RWPE1 (cell line): ENCODE data around the gene RASAL2.

Source experiments
- CTCF ChIA-PET: fragments of 350-600 bp; sonication (Branson Sonifier 250); formaldehyde crosslinking; extraction: SDS; loops from one replicate; lab custom pipeline; 2021; lab: Yijun Ruan, JAX
- POLR2A ChIA-PET: fragments of 400-600 bp; formaldehyde crosslinking; extraction: SDS; loops from one replicate; lab custom pipeline; 2020; ENCODE audit warnings: antibody characterized with exemption; ENCODE audit not compliant: low non-redundant PET; lab: Yijun Ruan, JAX
- DNase-seq: peaks from one replicate; pipeline ENCODE4 v3.0.0; 2012; ENCODE audit warnings: low spot score
- H3K27ac ChIP-seq: fragments of 450-650 bp; 2 replicates; pipeline ENCODE4 v1.5.1; 2017
- TF ChIP-seq, protein P1 (sequence below): fragments of 450-650 bp; conservative IDR thresholded peaks from 2 replicates; pipeline ENCODE4 v1.5.1; 2017; ENCODE audit warnings: low read depth, mild to moderate bottlenecking

RASAL2 gene

DNA sequence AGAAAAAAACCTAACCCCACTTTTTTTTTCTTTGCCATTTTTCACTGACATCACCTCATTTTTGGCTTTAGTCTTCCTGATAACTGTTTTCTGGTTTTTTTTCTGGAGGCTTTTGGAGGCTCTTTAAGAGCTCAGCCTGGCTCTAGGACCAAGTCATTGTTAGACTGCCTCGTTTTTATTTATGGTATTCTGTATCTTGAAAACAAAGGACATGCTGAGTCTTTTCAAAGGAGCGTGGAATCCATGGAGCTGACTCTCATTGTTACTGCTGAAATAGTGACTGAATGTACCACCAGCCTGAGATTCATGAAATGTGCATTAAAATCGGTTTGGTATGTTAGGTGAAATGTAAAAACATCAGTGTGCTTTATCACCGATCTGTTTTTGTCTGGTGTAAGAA, 28.0 kb downstream of the RASAL2 start:
- TF ChIP-seq, protein P1, sequence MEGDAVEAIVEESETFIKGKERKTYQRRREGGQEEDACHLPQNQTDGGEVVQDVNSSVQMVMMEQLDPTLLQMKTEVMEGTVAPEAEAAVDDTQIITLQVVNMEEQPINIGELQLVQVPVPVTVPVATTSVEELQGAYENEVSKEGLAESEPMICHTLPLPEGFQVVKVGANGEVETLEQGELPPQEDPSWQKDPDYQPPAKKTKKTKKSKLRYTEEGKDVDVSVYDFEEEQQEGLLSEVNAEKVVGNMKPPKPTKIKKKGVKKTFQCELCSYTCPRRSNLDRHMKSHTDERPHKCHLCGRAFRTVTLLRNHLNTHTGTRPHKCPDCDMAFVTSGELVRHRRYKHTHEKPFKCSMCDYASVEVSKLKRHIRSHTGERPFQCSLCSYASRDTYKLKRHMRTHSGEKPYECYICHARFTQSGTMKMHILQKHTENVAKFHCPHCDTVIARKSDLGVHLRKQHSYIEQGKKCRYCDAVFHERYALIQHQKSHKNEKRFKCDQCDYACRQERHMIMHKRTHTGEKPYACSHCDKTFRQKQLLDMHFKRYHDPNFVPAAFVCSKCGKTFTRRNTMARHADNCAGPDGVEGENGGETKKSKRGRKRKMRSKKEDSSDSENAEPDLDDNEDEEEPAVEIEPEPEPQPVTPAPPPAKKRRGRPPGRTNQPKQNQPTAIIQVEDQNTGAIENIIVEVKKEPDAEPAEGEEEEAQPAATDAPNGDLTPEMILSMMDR = no peak
- ChIA-PET POLR2A (no interaction called here), CTCF (interaction anchor here (0.6 to 0.7 kb wide), 2 partner anchors 12 to 35 kb away, joined by 4 to 7 read pairs; no protein-coding TSS in a partner anchor)
- DNase-seq = no peak
- H3K27ac ChIP-seq = no peak overlapping the region

DNA sequence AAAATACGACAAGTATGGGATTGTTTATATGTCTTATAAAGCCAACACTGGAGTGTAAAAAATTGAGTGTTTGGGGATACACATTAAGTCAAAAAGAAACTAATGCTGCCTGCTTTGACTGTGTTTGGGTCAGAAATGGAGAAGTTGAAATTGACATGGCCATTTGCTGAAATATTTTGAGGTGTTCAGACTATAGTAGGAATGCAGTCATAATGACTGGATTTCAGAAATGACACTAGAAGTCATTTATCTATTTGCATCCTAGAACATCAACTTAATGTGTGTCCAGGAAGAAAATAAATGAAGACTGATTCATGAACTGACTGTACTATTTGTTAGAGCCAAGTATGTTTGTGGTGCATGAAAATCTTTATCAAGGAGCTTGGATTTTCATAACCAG, 28.4 kb downstream of the RASAL2 start:
- ChIA-PET CTCF (interaction anchor here (0.6 kb wide), 1 partner anchor 35 kb away, joined by 7 read pairs; no protein-coding TSS in a partner anchor), POLR2A (no interaction called here)
- DNase-seq = no peak
- no peak overlapping the region for H3K27ac ChIP-seq
- TF ChIP-seq, protein P1 = no peak

DNA sequence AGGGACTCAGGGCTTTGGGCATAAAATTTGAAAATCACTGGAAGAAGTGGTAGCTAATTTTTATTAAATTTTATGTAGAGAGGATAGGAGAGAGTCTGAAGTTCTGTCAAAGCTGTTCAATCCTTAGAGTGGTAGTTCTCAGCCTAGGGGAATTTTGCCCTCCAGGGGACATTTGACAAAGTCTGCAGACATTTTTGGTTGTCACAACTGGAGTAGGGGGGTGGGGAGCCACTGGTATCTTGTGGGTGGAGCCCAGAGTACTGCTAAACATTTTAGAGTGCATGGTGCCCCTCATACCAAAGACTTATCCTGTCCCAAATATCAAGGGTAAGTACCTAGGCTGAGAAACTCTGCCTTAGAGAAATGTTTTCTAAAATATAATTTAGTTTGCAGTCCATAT, 30.2 kb downstream of the RASAL2 start:
- no peak for DNase-seq
- H3K27ac ChIP-seq = no peak overlapping the region
- CTCF ChIA-PET = interaction anchor here (0.6 to 1.0 kb wide), 2 partner anchors 65 to 261 kb away, joined by 3 read pairs; no protein-coding TSS in a partner anchor
- TF ChIP-seq, protein P1 = no peak
- POLR2A ChIA-PET = no interaction called here

DNA sequence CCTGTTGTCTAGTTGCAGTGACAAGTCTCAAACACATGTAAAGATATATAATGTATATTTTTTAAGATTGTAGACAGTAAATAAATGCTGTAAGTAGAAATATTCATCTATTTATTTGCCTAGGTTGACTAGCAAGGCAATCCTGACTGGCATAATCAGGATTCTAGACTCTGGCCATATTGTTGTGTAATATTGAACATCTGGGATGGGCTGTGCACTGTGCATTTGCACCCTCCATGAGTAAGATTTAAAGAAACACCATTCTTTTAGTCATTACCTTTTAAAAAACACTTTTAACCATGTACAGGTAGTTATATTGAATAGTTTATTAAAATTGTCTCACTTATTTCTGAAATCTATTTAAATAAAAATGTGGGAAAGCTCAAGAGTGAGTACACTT, 32.4 kb downstream of the RASAL2 start:
- TF ChIP-seq, protein P1 = no peak
- ChIA-PET CTCF (interaction anchor here (0.5 kb wide), 1 partner anchor 1245 kb away, joined by 3 read pairs; no protein-coding TSS in a partner anchor), POLR2A (no interaction called here)
- H3K27ac ChIP-seq = no peak overlapping the region
- no peak for DNase-seq

DNA sequence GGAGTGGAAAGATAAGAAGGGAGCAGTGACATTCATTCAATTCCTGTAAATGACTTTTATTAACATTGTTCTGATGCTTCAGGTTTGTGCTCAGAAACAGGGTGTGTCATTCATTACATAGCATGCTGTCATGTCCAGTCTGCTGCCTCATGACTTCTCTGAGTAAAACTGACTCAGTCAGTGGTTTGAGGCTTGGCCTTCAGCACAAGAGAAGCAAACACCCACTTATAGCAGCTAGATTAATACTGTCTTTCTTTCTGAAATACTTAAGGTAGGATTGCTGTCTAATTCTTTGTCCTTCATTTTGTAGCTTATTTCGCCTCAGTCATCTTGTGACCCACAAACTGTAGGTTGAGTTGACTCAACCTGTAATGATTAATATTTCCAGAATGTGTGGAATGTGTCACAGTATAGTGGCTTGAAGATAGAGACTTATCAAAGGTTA, 32.9 kb downstream of the RASAL2 start:
- ChIA-PET CTCF (interaction anchor here (0.5 kb wide), 1 partner anchor 1246 kb away, joined by 3 read pairs; no protein-coding TSS in a partner anchor), POLR2A (no interaction called here)
- TF ChIP-seq, protein P1 = no peak
- no peak overlapping the region for H3K27ac ChIP-seq
- DNase-seq = peak; percentile 60

DNA sequence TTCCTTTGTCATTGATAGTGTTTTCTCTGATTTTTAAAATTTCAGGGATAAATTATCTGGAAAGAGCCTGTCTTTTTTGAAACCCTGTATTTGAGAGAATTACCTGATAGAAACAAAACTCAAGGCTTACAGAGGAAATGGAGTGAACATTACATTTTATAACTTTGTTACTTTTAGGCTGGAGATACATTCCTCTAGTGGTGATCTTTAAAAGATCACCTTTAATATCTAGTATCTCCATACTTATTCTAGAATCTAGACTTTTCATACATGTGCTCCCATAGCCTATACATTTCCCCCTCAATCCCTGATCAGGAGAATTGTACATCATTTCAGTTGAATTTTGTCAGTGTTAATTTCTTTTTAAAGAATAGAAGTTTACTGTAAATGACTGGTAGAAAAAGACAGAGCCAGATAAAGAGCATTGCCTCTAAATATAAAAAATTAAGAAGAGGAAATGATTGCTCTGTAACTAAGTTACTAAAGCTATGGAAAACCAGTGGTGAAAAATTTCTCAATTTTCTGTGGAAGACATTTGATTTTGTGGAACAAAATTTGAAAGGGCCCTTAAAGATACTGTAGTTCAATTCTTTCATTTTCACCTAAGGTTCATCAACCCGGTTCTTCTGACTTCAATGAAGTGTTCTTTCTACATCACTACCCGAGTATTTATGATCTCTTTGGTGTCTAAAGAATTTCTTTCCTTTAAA, 33.7 kb downstream of the RASAL2 start:
- CTCF ChIA-PET = no interaction called here
- TF ChIP-seq, protein P1 = no peak
- no peak overlapping the region for H3K27ac ChIP-seq
- DNase-seq = no peak
- POLR2A ChIA-PET = no interaction called here
